Stimulated activated CD8-positive, alpha-beta memory T cell treated with anti-CD3 and anti-CD28 coated beads, Interleukin-2, amount 100 ng/mL, for 1 hour (primary cell): ENCODE measurements around the gene RASGRP2.
"Not testable (repeated sequence)": the region's sequence is repeated elsewhere in the genome, so short reads cannot be mapped to it uniquely, and the experiment has no call there.

Experiments used
- DNase-seq, 2 donors: peaks; one replicate each; pipeline ENCODE4 v3.0.0-alpha.2; 2020; ENCODE audit warnings: low read depth in 2 of 2

Gene RASGRP2

DNA sequence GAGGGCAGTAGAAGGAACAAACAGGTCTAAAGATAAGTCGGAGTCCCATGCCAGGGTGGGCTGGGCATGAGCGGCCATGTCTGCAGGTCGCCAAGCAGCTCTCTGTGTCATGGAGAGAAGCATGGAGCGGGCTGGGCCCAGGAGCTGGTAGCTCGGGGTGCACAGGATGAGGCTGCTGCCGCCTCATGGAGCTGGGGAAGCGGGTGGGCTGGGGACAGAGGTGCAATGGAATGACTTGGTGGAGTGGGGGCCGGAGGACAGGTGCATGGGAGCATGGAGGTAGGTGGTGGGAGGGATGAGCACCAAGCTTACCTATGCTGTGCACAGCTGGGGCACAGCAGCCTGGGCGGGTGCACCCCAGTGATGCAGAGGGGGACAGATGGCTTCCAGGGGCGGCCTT lies 24.5 kb downstream of the RASGRP2 start:
- DNase-seq, result no peak

DNA sequence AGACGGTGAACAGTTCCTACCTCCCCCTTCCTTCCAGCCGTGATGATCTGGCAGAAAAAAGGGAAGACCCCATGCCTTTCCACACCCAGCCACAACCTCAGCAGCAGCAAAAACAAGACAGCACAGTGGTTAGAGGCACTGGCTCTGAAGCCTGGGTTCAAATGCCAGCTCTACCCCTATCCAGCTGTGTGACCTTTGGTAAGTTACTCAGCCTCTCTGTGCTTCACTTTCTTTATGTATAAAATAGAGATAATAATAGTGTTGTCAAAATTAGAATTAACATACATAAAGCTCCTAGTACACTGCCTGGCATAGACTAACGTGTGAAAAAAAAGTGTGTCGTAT lies 25.2 kb downstream of the RASGRP2 start:
- no peak for DNase-seq

DNA sequence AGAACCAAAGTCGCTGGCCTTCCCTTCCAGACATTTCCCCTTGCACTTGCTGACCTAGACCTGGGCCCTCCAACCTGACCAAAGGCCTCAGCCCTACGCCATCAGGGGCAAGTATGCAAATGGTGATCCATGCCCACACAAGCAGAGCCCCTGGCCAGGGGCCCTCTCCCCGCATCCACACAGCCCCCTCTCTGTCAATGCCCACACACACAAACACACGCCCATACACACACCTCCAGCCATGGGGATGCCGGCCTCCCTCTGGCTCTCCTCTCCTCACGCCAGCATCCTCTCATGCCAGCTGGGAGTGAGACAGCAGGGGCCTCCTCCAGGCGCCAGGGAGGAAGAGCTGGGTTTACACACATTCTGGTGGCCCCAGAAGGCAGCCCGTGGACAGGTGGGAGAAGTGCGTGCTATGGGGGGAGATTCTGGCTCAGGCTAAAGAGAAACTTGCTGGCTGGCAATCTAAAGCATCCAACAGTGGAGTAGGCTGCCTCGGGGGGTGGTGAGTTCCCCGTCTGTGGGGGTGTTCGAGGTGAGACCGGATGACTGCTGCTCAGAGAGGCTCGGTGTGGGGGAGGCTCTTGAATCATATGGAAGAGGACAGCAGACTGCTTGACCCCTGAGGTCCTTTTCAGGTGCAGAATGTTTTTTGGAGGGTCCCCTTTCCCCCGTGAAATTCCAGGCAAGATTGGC lies 25.7 kb downstream of the RASGRP2 start:
- DNase-seq, result no peak

DNA sequence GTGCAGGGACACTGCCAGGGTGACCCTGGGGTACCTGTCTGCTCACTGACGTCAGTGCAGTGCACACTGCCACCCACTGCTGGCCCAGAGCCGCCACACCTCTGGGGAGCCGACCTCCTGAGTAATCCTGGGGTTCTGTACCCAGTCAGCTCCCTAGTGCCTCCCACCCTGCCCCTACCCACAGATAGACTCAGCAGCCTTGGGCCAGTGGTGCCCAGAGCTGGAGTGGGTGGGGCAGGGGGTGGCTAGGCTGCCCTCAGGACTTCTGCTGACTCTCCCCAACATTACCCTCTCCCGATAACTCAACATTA lies 26.7 kb downstream of the RASGRP2 start:
- no peak for DNase-seq

DNA sequence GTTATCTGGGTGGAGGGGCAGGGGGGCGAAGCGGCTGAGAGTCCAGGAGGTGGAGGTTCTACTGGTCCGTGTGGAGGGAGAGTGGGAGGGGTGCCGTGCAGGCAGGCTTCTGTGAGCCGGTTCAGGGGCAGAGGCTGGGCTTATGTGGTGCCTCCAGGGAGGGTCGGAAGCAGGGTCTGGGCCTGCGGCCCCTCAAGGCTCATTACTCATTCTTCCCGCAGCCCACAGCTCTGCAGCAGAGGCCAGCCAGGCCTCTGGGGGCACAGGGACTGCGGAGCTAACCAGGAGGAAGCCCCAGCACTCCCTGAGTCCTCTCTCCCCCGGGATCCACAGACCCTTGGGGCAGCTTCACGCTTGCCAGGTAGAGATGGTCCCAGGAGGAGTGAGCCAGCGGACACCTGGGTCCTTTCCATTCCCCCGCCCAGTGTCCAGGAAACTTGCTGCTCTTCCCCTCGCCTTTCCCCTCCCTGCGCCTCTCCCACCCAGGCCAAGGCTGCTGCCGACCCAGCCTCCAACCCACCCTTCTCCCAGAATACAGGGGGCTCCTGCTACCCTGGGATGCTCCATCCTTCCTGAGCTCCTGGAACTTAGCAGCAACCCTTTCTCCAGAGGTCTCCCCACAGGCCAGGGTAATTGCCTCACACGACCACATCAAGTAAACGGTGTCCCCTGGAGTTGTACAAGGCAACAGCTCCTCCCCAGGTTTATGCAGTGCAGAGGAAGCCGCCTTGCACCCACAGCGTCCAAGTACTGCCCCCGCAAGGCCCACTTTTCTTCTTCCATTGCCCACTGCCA lies 27.3 kb downstream of the RASGRP2 start:
- no peak for DNase-seq

DNA sequence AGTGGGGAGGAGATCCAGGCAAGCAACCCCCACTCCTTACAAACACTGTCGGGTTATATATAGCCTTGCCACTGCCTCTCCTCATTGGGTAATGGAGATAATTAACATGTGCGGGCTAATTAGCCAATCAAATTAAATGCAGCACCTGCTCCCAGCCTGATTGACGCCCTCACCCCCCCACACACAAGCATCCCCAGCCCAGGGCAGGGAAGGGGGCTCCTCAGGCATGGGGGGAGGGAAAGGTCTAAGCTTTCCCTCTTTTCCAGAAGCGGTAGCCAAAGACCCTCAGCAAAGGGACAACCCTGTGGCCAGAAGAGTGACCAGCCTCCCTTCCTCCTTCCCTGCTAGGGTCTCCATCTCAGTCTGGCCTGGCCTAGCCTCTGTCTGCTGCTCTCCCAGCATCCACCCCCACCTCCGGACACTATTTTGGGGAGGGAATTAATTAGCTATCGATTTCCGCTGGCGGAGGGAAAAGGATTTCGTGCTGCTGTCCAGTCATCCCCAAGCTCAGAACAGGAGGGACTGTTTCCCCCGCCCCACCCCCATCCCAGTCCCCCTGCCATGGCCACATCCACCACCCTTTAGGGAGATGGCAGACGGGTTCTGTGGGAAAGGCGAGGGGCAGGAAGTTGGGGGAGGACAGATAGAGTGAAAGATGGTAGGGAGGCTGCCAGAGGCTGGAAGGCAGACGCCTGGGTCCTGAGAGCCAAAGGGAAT lies 28.0 kb downstream of the RASGRP2 start:
- DNase-seq, result no peak

DNA sequence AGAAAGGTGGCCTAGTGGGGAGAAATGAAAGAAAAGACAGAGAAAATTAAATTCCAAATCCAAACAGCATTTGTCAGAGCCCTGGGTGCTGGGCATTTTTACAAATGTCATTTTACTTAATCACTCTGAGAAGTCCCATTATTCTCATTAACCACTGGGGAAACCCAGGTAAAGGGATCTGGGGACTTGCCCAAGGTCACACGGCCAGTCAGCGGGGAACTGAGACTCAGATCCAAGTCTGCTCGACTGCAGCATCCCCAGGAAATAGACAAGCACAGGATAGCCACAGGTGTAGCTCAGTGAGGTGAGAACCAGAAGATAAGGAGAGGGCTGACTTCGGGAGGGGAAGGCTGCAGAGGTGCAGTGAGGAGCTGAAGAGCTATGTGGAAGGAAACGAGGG lies 28.8 kb downstream of the RASGRP2 start:
- no peak for DNase-seq

DNA sequence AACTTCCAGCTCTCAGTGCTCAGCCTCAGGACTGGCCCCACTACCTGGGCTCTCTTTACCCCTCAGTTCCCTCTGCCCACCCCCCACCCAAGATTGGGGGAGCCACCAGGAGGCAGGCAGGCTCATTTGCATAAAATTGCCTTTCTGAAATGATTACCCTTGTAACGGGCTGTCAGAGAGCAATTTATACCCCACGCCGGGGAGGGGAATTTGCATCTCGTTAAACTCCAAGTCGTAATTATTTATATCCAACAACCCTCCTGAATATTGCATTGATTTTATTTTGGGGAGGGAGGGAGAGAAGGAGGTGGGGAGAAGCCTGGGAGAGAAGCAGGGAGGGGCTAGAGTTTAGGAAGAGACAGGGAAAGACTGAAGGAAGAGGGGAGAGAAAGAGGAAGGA lies 29.3 kb downstream of the RASGRP2 start:
- no peak for DNase-seq

DNA sequence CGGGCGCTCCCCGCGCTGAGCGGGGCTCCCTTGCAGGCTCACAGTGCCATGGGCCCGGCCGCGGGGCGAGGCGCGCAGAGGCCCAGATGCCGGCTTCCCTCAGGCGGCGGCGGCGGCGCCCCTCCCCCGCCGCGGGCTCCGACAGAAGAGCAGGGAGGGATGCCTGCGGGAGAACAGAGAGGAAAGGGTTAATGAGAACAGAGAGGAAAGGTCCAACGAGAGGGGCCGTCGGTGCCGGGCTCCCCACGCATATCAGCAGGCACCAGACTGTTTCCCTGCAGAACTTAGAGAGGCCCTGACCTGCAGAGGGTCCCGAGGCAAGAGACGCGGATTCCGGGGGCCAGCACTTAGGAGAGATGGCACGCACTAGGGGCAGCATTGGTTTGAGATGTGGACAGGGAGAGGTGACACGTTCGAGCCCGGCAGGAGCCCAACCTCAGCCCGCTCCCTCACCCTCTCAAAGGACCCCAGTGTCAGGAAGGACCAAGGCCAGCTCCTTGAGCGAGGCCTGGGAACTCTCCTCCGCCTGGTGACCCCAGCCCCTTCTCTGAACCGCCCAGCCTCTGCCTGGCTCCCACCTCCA lies 30.1 kb downstream of the RASGRP2 start:
- DNase-seq, result no peak

DNA sequence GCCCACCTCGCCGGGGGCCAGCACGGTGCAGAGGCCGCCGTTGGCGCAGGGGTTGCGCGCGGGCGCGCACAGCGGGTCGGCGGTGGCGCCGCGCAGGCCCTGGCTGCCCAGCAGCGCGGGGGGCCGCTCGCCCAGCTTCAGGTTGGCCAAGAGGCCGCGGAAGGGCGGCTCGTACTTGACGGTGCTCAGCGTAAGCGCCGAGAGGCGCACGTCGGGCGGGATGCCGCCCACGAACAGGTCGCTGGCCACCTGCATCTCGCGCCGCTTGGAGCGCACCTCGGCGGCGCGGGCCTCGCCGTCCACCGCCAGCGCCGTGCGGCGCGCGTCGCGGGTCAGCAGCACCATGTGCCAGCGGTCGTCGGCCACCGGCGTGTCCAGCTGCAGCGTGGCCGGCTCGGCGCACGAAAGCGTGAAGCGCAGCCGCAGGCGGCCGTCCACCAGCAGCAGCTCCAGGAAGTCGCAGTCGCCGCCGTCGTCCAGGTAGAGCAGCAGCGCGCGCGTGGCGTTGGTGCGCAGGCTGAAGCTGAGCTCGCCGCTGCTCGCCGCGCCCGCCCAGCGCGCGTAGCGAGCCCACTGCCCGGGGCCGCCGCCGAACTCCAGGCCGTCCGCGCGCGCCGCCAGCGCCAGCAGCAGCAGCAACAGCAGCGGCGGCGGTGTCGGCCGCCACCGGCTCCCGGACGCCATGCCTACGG lies 30.8 kb downstream of the RASGRP2 start:
- no peak for DNase-seq

DNA sequence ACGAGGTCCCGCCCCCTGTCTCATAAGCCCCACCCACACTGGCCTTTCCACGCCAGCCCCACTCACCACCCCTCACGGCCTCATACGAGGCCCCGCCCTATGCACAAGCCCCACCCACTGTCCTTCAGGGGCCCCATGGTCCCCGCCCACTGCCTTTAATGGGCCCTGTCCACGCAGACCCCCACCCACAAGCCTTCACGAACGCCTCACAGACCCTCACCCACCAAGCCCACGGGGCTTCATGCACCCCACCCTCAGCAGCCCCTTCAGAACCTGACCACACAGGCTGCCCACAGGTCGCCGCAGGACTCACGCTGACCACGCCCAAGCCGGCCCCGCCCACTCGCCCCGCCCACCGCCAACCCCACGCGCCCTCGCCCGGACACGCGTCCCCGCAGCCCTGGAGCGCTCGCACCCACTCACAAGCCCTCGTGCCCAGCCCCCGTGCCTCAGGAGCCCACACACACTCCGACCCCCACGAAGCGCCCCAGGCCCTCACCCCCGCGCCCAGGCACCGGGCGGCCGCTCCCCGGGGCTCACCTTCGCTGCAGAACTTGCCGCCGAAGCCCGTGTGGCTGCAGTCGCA lies 31.4 kb downstream of the RASGRP2 start:
- DNase-seq, result no peak

DNA sequence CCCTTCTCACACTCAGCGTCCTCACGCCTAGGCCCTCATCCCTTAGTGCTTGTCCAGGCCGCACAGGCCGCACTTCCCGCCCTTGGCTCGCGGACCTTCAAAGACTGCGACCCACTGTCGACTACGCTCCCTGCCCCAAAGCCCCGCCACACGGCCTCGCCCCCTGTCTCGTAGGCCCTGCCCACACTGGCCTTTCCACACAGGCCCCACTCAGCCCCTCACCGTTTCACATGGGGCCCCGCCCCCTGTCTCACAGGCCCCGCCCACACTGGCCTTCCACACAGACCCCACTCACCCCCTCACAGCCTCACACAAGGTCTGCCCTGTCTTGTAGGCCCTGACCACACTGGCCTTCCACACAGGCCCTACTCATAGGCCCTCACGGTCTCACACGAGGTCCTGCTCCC lies 32.0 kb downstream of the RASGRP2 start:
- DNase-seq, result no peak

DNA sequence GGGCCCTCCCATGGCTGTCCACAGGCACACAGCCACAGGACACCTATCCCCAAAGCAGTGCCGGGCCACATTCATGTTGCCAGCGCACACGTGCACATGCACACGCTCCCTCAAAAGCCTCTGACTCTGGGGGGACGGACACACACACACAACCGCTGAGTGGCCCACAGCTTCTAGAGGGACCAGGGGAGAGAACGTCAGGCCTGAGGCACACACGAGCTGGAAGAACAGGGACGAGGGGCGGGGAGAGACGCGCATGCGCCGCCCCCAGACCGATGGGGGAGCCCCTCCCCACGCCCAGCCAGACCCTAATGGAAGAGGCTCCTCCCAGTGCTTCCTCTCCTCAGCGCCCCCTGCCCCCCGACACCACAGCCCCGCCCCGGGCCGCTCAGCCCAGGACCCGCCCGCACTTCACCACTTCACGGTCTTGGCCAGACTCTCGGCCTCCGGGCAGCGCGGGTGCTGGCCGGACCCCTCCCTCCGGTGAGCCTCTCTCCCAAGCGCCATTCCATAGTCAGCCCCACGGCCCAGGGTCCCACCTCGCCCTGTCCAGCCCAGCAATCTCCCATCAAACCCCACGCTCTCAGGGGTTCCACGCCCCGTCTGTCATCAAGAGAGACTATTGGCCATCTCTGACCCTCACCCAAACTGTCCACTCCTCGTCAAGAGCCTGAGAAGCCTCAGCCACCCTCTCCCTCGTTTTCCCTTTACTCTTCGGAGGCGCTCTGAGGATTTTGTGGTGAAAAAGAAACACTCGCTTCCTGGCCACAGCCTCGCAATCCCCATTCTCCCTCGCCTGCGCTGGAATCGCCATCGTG lies 32.6 kb downstream of the RASGRP2 start:
- DNase-seq, result no peak

DNA sequence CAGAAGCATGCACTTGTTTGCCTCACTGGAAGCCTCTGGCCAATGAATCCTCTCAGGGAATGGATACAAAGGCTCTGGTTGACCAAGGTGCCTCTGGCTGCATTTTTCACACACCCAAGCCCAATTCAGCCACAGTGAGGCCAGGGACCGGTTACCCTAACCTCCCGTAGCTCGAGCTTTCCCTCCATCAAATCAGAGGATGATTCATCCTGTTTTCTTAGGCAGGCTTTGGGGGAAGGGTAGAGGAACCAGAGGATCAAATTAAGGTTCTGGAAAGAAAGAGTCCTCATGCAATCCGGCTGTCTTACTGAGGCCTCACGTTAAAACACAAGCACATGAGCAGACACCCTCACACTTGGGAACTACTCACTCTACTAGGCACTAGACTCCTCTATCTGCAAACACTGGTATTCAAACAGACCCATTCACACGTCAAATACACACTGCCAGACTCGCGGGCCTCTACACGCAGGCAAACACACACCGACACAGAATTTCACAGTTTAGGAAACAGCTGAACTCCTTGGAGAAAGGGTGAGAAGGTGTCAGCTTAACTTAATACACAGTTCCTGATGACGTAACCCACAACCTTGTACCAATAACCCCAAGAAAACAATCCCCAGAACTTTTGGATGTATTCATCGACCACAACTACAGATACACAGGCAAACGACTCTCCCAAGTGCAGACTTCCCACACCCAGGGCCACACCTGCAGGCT lies 33.4 kb downstream of the RASGRP2 start:
- DNase-seq, result no peak

DNA sequence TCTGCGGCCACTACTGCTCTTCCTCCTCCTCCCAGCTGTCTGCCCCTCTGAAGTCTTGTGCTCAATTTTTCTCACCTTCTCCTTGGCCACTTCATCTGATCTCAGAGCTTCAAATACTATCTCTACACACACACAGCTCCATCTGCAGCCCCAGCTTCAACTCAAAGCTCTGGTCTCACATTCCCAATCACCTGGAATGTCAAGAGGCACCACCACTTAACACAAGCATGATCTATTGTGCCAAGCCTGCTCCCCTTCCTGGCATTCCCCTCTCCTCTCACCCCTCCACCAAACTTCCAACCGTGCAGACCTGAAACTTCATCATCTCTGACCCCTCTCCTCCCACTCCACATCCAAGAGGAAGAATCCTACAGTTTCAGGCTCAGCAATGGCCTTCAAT lies 38.4 kb downstream of the RASGRP2 start:
- DNase-seq, result no peak

DNA sequence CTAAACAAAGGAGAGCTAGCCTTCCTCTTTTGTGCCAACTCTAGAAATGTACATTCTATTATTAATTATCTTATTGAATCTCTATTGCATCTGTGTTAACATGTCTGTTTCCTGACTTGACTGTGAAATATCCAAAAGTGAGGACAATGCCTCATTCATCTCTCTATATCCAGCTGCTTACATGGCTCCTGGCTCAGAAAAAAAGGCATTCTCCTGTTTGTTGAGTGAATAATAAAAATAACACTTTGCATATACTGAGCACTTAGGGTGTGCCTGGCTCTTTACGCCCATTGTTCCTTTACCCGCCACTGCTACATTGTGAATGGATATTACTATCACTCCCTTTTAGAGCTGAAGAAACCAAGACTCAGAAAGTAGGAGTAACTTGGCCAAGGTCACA lies 40.9 kb downstream of the RASGRP2 start:
- DNase-seq, result no peak

DNA sequence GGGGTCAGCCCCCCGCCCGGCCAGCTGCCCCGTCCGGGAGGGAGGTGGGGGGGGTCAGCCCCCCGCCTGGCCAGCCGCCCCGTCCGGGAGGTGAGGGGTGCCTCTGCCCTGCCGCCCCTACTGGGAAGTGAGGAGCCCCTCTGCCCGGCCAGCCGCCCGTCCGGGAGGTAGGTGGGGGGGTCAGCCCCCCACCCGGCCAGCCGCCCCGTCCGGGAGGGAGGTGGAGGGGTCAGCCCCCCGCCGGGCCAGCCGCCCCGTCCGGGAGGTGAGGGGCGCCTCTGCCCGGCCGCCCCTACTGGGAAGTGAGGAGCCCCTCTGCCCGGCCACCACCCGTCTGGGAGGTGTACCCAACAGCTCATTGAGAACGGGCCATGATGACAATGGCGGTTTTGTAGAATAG lies 42.0 kb downstream of the RASGRP2 start:
- not testable (repeated sequence) for DNase-seq

DNA sequence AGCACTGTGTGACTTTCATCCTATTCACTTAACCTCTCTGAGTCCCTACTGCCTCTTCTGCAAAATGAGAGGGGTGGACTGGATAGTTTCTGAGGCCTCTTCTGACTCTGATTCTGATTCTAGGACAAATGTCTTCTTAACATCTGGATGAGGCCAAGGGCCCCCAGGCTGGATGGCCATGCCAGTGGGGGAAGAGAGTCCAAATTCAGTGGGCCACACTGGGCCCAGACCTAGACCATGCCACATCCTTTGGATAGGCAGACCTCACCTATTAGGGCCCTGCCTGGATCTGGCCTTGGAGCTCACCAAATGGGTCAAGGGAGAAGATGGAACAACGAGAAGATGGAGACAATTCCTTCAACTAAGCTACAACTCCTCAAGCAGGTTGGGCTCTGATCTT lies 45.5 kb downstream of the RASGRP2 start:
- DNase-seq, result no peak

DNA sequence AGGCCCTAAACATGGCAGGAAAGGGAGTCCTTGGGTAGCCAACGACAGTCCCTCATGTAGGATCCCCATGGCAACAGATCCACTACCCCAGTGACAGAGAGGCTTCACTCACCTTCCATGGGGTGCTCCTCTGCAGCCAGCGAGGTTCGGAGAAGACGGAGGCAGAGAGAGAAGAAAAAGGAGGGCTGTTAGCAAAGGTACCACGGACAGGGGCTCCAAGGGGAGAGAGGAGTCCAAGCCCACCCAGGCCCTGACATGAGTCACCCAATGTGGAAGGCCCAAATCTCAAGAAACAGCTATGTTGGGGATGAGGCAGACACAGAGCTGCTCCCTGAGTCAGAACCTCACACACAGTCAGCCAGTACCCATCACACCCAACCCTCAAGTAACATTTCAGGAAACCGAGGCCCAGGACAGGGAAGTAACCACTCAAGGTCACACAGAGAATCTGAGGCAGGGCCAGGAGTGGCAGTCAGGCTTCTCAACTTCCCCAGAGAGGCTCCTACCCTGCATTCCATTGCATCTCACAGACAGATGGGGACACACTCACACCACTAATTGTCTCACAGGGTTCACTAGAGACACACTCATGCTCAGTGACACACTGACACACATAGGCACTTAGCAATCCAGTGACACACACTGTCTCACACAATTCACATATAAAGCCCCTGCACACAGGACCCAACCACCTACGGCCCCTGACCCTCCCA lies 46.1 kb downstream of the RASGRP2 start:
- no peak for DNase-seq

DNA sequence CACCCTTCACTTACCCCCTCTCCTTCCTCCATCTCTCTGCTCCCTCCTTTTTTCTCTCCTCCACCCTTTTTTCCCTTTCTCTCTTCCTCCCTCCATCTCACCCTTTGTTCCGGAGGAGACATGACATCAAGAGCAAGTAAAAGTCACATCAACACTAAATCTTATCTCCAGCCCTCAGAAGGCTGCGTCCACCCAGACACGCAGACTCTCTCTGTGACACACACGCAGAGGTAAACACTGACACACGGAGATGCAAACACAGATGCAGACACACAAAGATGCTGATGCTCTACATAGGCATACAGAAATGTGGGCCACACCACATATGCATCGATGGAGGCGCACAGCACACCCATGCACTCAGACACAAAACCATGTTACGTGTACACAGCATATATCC lies 47.9 kb downstream of the RASGRP2 start:
- DNase-seq, result no peak
